H9 (cell line): ENCODE data around the gene OXA1L. TPM values are rescaled to one million over a fixed set of nuclear protein-coding genes. Genes with fewer than 3 reads are reported as not detected.

Experiments used
- DNase-seq: peaks from one replicate; pipeline ENCODE4 v3.0.0-alpha.2; 2017
- H2AFZ ChIP-seq: one replicate; pipeline ENCODE4 v1.6.1; 2013; ENCODE audit warnings: mild to moderate bottlenecking, low read length, control low read depth, moderate library complexity
- H2AK5ac ChIP-seq: 2 replicates; pipeline ENCODE4 v1.6.1; 2013; ENCODE audit warnings: low read length, control low read depth, mixed read lengths; ENCODE audit not compliant: insufficient read length
- H2BK120ac ChIP-seq: one replicate; pipeline ENCODE4 v1.6.1; 2013; ENCODE audit warnings: low read depth, mild to moderate bottlenecking, low read length, control low read depth, inconsistent platforms; ENCODE audit not compliant: poor library complexity, severe bottlenecking
- H2BK12ac ChIP-seq: 2 replicates; pipeline ENCODE4 v1.6.1; 2013; ENCODE audit warnings: low read length, control low read depth, mixed read lengths, low read depth; ENCODE audit not compliant: insufficient read length
- H2BK15ac ChIP-seq: 2 replicates; pipeline ENCODE4 v1.6.1; 2013; ENCODE audit warnings: low read depth, low read length, control low read depth
- H2BK20ac ChIP-seq: one replicate; pipeline ENCODE4 v1.6.1; 2013; ENCODE audit warnings: low read depth, mild to moderate bottlenecking, low read length, control low read depth, inconsistent platforms; ENCODE audit not compliant: poor library complexity, severe bottlenecking
- H2BK5ac ChIP-seq: 2 replicates; pipeline ENCODE4 v1.6.1; 2013; ENCODE audit warnings: low read length, control low read depth, mixed read lengths; ENCODE audit not compliant: insufficient read length
- H3K14ac ChIP-seq: 2 replicates; pipeline ENCODE4 v1.6.1; 2013; ENCODE audit warnings: low read length, control low read depth; ENCODE audit not compliant: insufficient read depth
- H3K18ac ChIP-seq: 2 replicates; pipeline ENCODE4 v1.6.1; 2013; ENCODE audit warnings: low read depth, mild to moderate bottlenecking, mixed read lengths, low read length, control low read depth; ENCODE audit not compliant: insufficient read length
- H3K23ac ChIP-seq: 2 replicates; pipeline ENCODE4 v1.6.1; 2013; ENCODE audit warnings: low read length, control low read depth, mixed read lengths, low read depth; ENCODE audit not compliant: insufficient read length
- H3K23me2 ChIP-seq: 2 replicates; pipeline ENCODE4 v1.6.1; 2013; ENCODE audit warnings: low read depth, mild to moderate bottlenecking, mixed read lengths, low read length, control low read depth; ENCODE audit not compliant: insufficient read length, poor library complexity, severe bottlenecking
- H3K27ac ChIP-seq: 2 replicates; pipeline ENCODE4 v1.5.1; 2013; ENCODE audit warnings: low read length, control low read depth, mixed read lengths, low read depth; ENCODE audit not compliant: insufficient read length
- H3K27me3 ChIP-seq: 2 replicates; pipeline ENCODE4 v1.6.1; 2013; ENCODE audit warnings: low read length, control low read depth, inconsistent platforms; ENCODE audit not compliant: insufficient read depth
- H3K4ac ChIP-seq: 2 replicates; pipeline ENCODE4 v1.6.1; 2013; ENCODE audit warnings: low read depth, mild to moderate bottlenecking, control low read depth, inconsistent platforms, low read length, moderate library complexity
- H3K4me1 ChIP-seq: 2 replicates; pipeline ENCODE4 v1.6.1; 2013; ENCODE audit warnings: low read length, control low read depth, inconsistent platforms; ENCODE audit not compliant: insufficient read depth
- H3K4me2 ChIP-seq: 2 replicates; pipeline ENCODE4 v1.6.1; 2013; ENCODE audit warnings: low read length, control low read depth, mixed read lengths; ENCODE audit not compliant: insufficient read length, insufficient read depth
- H3K56ac ChIP-seq: 2 replicates; pipeline ENCODE4 v1.6.1; 2013; ENCODE audit warnings: low read depth, mild to moderate bottlenecking, mixed read lengths, low read length, control low read depth; ENCODE audit not compliant: insufficient read length
- H3K79me1 ChIP-seq: 2 replicates; pipeline ENCODE4 v1.6.1; 2013; ENCODE audit warnings: low read depth, mild to moderate bottlenecking, moderate library complexity, low read length, control low read depth, inconsistent platforms; ENCODE audit not compliant: insufficient read depth, poor library complexity, severe bottlenecking
- H3K79me2 ChIP-seq: 2 replicates; pipeline ENCODE4 v1.6.1; 2013; ENCODE audit warnings: low read length, control low read depth, inconsistent platforms; ENCODE audit not compliant: insufficient read depth
- H3K9ac ChIP-seq: 2 replicates; pipeline ENCODE4 v1.6.1; 2013; ENCODE audit warnings: low read length, control low read depth, mixed read lengths; ENCODE audit not compliant: insufficient read length; ENCODE audit errors: extremely low read depth
- H3K9me3 ChIP-seq: one replicate; pipeline ENCODE4 v1.6.1; 2013; ENCODE audit warnings: low read depth, low read length, inconsistent platforms; ENCODE audit not compliant: control insufficient read depth
- H3T11ph ChIP-seq: one replicate; pipeline ENCODE4 v1.6.1; 2013; ENCODE audit warnings: mild to moderate bottlenecking, low read length, control low read depth, inconsistent platforms
- H4K20me1 ChIP-seq: one replicate; pipeline ENCODE4 v1.6.1; 2013; ENCODE audit not compliant: control insufficient read depth, insufficient read length, insufficient read depth
- H4K5ac ChIP-seq: 2 replicates; pipeline ENCODE4 v1.6.1; 2013; ENCODE audit warnings: low read depth, mild to moderate bottlenecking, mixed read lengths, low read length, control low read depth; ENCODE audit not compliant: insufficient read length
- H4K8ac ChIP-seq: replicated peaks from 2 replicates; pipeline ENCODE4 v1.6.1; 2013; ENCODE audit warnings: low read length, control low read depth, mixed read lengths, low read depth; ENCODE audit not compliant: insufficient read length
- H4K91ac ChIP-seq: 2 replicates; pipeline ENCODE4 v1.6.1; 2013; ENCODE audit warnings: low read depth, mild to moderate bottlenecking, moderate library complexity, mixed read lengths, low read length, control low read depth; ENCODE audit not compliant: insufficient read length
- H3K27ac Mint-ChIP-seq, 3 experiments: 2 replicates in 2 of 3; 3 replicates in 1 of 3; pipeline ENCODE4 v1.8.0; 2020 to 2021; ENCODE audit warnings: mixed read lengths in 3 of 3, mild to moderate bottlenecking in 1 of 3, moderate library complexity in 1 of 3
- H3K27me3 Mint-ChIP-seq: 2 replicates; pipeline ENCODE4 v1.8.0; 2021; ENCODE audit warnings: low read depth, mild to moderate bottlenecking, moderate library complexity, mixed read lengths
- H3K36me3 Mint-ChIP-seq, 3 experiments: 2 replicates in 2 of 3; 3 replicates in 1 of 3; pipeline ENCODE4 v1.8.0; 2020 to 2021; ENCODE audit warnings: low read depth in 3 of 3, mixed read lengths in 3 of 3; ENCODE audit not compliant: insufficient read depth in 1 of 3
- H3K4me1 Mint-ChIP-seq, 2 experiments: 2 replicates each; pipeline ENCODE4 v1.8.0; 2020; ENCODE audit warnings: mixed read lengths in 2 of 2
- H3K4me3 Mint-ChIP-seq, 2 experiments: 2 replicates in 1 of 2; 3 replicates in 1 of 2; pipeline ENCODE4 v1.8.0; 2020 to 2021; ENCODE audit warnings: mild to moderate bottlenecking in 2 of 2, mixed read lengths in 2 of 2, moderate library complexity in 1 of 2
- H3K9me3 Mint-ChIP-seq, 2 experiments: 2 replicates in 1 of 2; 3 replicates in 1 of 2; pipeline ENCODE4 v1.8.0; 2020; ENCODE audit warnings: mild to moderate bottlenecking in 2 of 2, mixed read lengths in 2 of 2, moderate library complexity in 1 of 2
- CTCF ChIP-seq: fragments of 200-600 bp; sonication (generic); conservative IDR thresholded peaks from 3 replicates; pipeline ENCODE4 v1.8.0; 2021; ENCODE audit warnings: antibody characterized with exemption, mild to moderate bottlenecking
- WGBS: extraction: QIAGEN DNeasy Blood & Tissue Kit; methylation state at CpG from one replicate; pipeline ENCODE4 v1.1.7; 2013; ENCODE audit warnings: missing lambda C conversion rate, low lambda C conversion rate, mixed read lengths; ENCODE audit not compliant: insufficient read length; ENCODE audit errors: extremely low coverage; 5-methylcytosine and 5-hydroxymethylcytosine counted together
- total RNA-seq: library from RNA; stranded (reverse); gene quantifications from 2 replicates; pipeline ENCODE4 v1.2.1, GENCODE V29; 2021

Gene OXA1L
- total RNA-seq, 1 experiment from 2014 or later, result 128 TPM

GRCh38 chr14:22821193-22822015, 54.9 kb downstream of the OXA1L start:
- peaks cover 13% of the 10 kb centered on the region for H3K4me1 ChIP-seq
- peak overlapping the region; percentile 48 for H3K9ac ChIP-seq
- H4K8ac ChIP-seq, result no peak overlapping the region
- no peaks in the 10 kb centered on the region for H4K20me1 ChIP-seq
- no peak overlapping the region for H2AFZ ChIP-seq
- H3K23me2 ChIP-seq, result peaks cover 9% of the 10 kb centered on the region
- no peak for DNase-seq
- Mint-ChIP-seq H3K27me3 (peaks cover 4% of the 10 kb centered on the region), H3K9me3 (no peaks in the 10 kb centered on the region; a peak in 1 of 5 replicates), H3K4me3 (peak overlapping the region; percentile 75 to 86), H3K27ac (peak overlapping the region; percentile 88 to 99 (median 96)), H3K4me1 (peaks cover 44 to 52% of the 10 kb centered on the region in 2 experiments), H3K36me3 (no peaks in the 10 kb centered on the region; a peak in 1 of 7 replicates)
- H3K27ac ChIP-seq, result no peak overlapping the region
- no peaks in the 10 kb centered on the region for H3K9me3 ChIP-seq
- H3K79me2 ChIP-seq, result no peaks in the 10 kb centered on the region
- peak overlapping the region; percentile 11 for H2BK12ac ChIP-seq
- no peak overlapping the region for H4K5ac ChIP-seq
- no peak overlapping the region for H3K4ac ChIP-seq
- no peak overlapping the region for H2BK5ac ChIP-seq
- H3K18ac ChIP-seq, result peak overlapping the region; percentile 59
- H3K14ac ChIP-seq, result peak overlapping the region; percentile 79
- H3K56ac ChIP-seq, result no peak overlapping the region
- H2BK15ac ChIP-seq, result no peak overlapping the region
- no peak overlapping the region for H3K23ac ChIP-seq
- H2BK120ac ChIP-seq, result no peak overlapping the region
- no CpG with 5 or more reads among the region's 24 CpGs for WGBS
- H2AK5ac ChIP-seq, result no peak overlapping the region
- no peak overlapping the region for H3T11ph ChIP-seq
- TF ChIP-seq CTCF, result no peak
- no peaks in the 10 kb centered on the region for H3K27me3 ChIP-seq
- H2BK20ac ChIP-seq, result no peak overlapping the region
- H4K91ac ChIP-seq, result no peak overlapping the region
- H3K4me2 ChIP-seq, result peak overlapping the region; percentile 79
- H3K79me1 ChIP-seq, result no peaks in the 10 kb centered on the region
